SH-SY5Y (cell line): ENCODE results near the gene CHRNB1.

Experiments
- GATA2 ChIP-seq: IDR thresholded peaks from 2 replicates; pipeline ENCODE4 v1.6.1; 2011; ENCODE audit warnings: mild to moderate bottlenecking, low read depth, low read length
- GATA3 ChIP-seq: IDR thresholded peaks from 2 replicates; pipeline ENCODE4 v1.6.1; 2011; ENCODE audit warnings: low read depth, mild to moderate bottlenecking, low read length, moderate library complexity

DNA sequence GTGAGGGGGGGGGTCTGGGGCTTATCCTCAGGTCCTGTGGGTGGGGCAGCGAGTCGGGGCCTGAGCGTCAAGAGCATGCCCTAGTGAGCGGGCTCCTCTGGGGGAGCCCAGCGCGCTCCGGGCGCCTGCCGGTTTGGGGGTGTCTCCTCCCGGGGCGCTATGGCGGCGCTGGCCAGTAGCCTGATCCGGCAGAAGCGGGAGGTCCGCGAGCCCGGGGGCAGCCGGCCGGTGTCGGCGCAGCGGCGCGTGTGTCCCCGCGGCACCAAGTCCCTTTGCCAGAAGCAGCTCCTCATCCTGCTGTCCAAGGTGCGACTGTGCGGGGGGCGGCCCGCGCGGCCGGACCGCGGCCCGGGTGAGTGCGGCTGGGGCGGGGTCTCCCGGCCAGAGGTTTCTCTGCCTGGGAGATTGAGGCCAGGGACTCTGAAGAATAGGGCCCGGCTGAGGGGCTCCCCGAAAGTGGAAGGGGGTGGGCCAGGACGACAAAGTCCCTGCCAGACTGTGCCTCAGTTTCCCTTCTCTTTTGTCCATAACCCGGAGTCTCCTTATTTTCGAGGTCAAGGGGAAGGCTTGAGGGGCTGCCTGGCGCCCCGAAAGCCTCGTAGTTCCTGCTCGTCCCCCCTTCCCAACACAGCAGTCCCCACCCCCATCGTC is 5.3 kb upstream of the CHRNB1 start, which contains the start of gene FGF11:
- no peak for TF ChIP-seq GATA3
- no peak for TF ChIP-seq GATA2
